A549 (cell line): ENCODE results near the gene DRD3. TPM values are rescaled to one million over a fixed set of nuclear protein-coding genes. Genes with fewer than 3 reads are reported as not detected.

Experiments used
- ATAC-seq, 2 experiments: fragments of 200-7000 bp in 1 of 2; fragments of >200 bp in 1 of 2; cut with Nextera tagmentation in 1 of 2; cut with Tn5 transposase in 1 of 2; 3 replicates each; pipeline versions ENCODE4 v1.8.0 to v1.9.1; 2018 to 2020; ENCODE audit warnings: mild to moderate bottlenecking in 1 of 2, moderate library complexity in 1 of 2
- CTCF ChIA-PET: fragments of 300-600 bp; sonication (Branson Sonifier 250); formaldehyde crosslinking; extraction: SDS; loops from one replicate; lab custom pipeline; 2021; ENCODE audit warnings: antibody characterized with exemption, inconsistent platforms; lab: Yijun Ruan, JAX
- POLR2A ChIA-PET: fragments of 350-600 bp; formaldehyde crosslinking; extraction: SDS; loops from one replicate; lab custom pipeline; 2021; ENCODE audit warnings: antibody characterized with exemption, inconsistent platforms; lab: Yijun Ruan, JAX
- DNase-seq, 2 experiments: peaks; one replicate each; pipeline versions ENCODE4 v3.0.0 to v3.0.0-alpha.2; 2011 to 2016; ENCODE audit warnings: low read depth in 1 of 2, low spot score in 1 of 2
- FAIRE-seq: peaks from 2 replicates; lab custom pipeline; 2011; peaks lifted over from hg19 to GRCh38; lab: Jason Lieb, UNC
- H3K27ac ChIP-seq, 2 experiments: fragments of >200 bp; sonication (Bioruptor Twin); formaldehyde crosslinking; 3 replicates each; pipeline ENCODE4 v1.5.1; 2016 to 2017
- H3K4me1 ChIP-seq: fragments of >200 bp; sonication (Bioruptor Twin); formaldehyde crosslinking; 3 replicates; pipeline ENCODE4 v1.6.1; 2016
- H3K4me2 ChIP-seq: fragments of >200 bp; sonication (Bioruptor Twin); formaldehyde crosslinking; 3 replicates; pipeline ENCODE4 v1.6.1; 2016
- H3K4me3 ChIP-seq: fragments of >200 bp; sonication (Bioruptor Twin); formaldehyde crosslinking; 3 replicates; pipeline ENCODE4 v1.5.1; 2016
- H3K9me3 ChIP-seq: fragments of >200 bp; sonication (Bioruptor Twin); formaldehyde crosslinking; 3 replicates; pipeline ENCODE4 v1.6.1; 2016
- ATOH8 ChIP-seq: fragments of 250-450 bp; sonication (Bioruptor Pico); IDR thresholded peaks from 2 replicates; pipeline ENCODE4 v1.5.0; 2020; ENCODE audit warnings: low read depth, mild to moderate bottlenecking, moderate library complexity
- BHLHE40 ChIP-seq: IDR thresholded peaks from 2 replicates; pipeline ENCODE4 v1.6.1; 2012; ENCODE audit warnings: low read depth, low read length, inconsistent platforms
- CBX2 ChIP-seq: fragments of 200-600 bp; sonication (generic); IDR thresholded peaks from 2 replicates; pipeline ENCODE4 v1.6.1; 2016; ENCODE audit warnings: low read depth, mild to moderate bottlenecking, borderline replicate concordance
- CEBPB ChIP-seq, 2 experiments: fragments of >200 bp in 1 of 2; sonication (Bioruptor Twin) in 1 of 2; formaldehyde crosslinking in 1 of 2; IDR thresholded peaks; 2 replicates each; pipeline ENCODE4 v1.6.1; 2012 to 2016
- CHD2 ChIP-seq: fragments of 150-350 bp; IDR thresholded peaks from 2 replicates; pipeline ENCODE4 v1.6.1; 2014; ENCODE audit warnings: low read length; ENCODE audit not compliant: partially characterized antibody
- CTCF ChIP-seq: fragments of >200 bp; sonication (Bioruptor Twin); formaldehyde crosslinking; IDR thresholded peaks from 3 replicates; pipeline ENCODE4 v1.5.1; 2016
- E2F6 ChIP-seq: IDR thresholded peaks from 2 replicates; pipeline ENCODE4 v1.6.1; 2012; ENCODE audit warnings: low read depth, borderline replicate concordance
- EHMT2 ChIP-seq: fragments of 200-600 bp; sonication (generic); IDR thresholded peaks from 2 replicates; pipeline ENCODE4 v1.6.1; 2016; ENCODE audit warnings: antibody characterized with exemption, low read depth, mild to moderate bottlenecking, moderate library complexity
- EP300 ChIP-seq, 2 experiments: fragments of >200 bp; sonication (Bioruptor Twin); formaldehyde crosslinking; IDR thresholded peaks; 2 replicates in 1 of 2; 3 replicates in 1 of 2; pipeline ENCODE4 v1.6.1; 2016 to 2017
- FOSL2 ChIP-seq, 2 experiments: fragments of 450-650 bp in 1 of 2; fragments of >200 bp in 1 of 2; sonication (Bioruptor Twin) in 1 of 2; formaldehyde crosslinking; IDR thresholded peaks; 2 replicates each; pipeline versions ENCODE4 v1.5.0 to v1.6.1; 2016 to 2020; ENCODE audit warnings: mild to moderate bottlenecking in 1 of 2, moderate library complexity in 1 of 2
- GATA3 ChIP-seq: IDR thresholded peaks from 2 replicates; pipeline ENCODE4 v1.6.1; 2012; ENCODE audit warnings: borderline replicate concordance
- HES2 ChIP-seq: fragments of >200 bp; sonication (Bioruptor Twin); formaldehyde crosslinking; IDR thresholded peaks from 2 replicates; pipeline ENCODE4 v1.6.1; 2016
- HEYL ChIP-seq: fragments of 250-450 bp; sonication (Bioruptor Pico); IDR thresholded peaks from 2 replicates; pipeline ENCODE4 v1.8.0; 2021; ENCODE audit warnings: mild to moderate bottlenecking, moderate library complexity
- JUN ChIP-seq, 2 experiments: fragments of >200 bp; sonication (Bioruptor Twin); formaldehyde crosslinking; IDR thresholded peaks; 2 replicates in 1 of 2; 3 replicates in 1 of 2; pipeline ENCODE4 v1.6.1; 2016 to 2017
- KDM1A ChIP-seq: fragments of 200-600 bp; sonication (generic); IDR thresholded peaks from 2 replicates; pipeline ENCODE4 v1.6.1; 2016; ENCODE audit warnings: low read depth, mild to moderate bottlenecking
- KDM5A ChIP-seq: fragments of 200-600 bp; sonication (generic); IDR thresholded peaks from 2 replicates; pipeline ENCODE4 v1.6.1; 2016; ENCODE audit warnings: antibody characterized with exemption, mild to moderate bottlenecking
- MAFK ChIP-seq: fragments of 450-650 bp; IDR thresholded peaks from 2 replicates; pipeline ENCODE4 v1.6.1; 2014; ENCODE audit not compliant: partially characterized antibody
- NPAS2 ChIP-seq: fragments of 250-450 bp; sonication (Bioruptor Pico); IDR thresholded peaks from 2 replicates; pipeline ENCODE4 v1.8.0; 2022; ENCODE audit warnings: mild to moderate bottlenecking, moderate library complexity, borderline replicate concordance
- PBX3 ChIP-seq: IDR thresholded peaks from 2 replicates; pipeline ENCODE4 v1.6.1; 2012
- PHF8 ChIP-seq: fragments of 200-600 bp; sonication (generic); IDR thresholded peaks from 2 replicates; pipeline ENCODE4 v1.6.1; 2016; ENCODE audit warnings: low read depth, mild to moderate bottlenecking, antibody characterized with exemption, moderate library complexity, borderline replicate concordance
- POLR2AphosphoS2 ChIP-seq: conservative IDR thresholded peaks from 2 replicates; pipeline ENCODE4 v1.6.1; 2012; ENCODE audit warnings: low read length, improper control_type of control experiment, inconsistent platforms
- RAD21 ChIP-seq, 2 experiments: fragments of >200 bp in 1 of 2; sonication (Bioruptor Twin) in 1 of 2; formaldehyde crosslinking in 1 of 2; IDR thresholded peaks in 1 of 2; conservative IDR thresholded peaks in 1 of 2; 2 replicates in 1 of 2; 3 replicates in 1 of 2; pipeline ENCODE4 v1.6.1; 2012 to 2018; ENCODE audit warnings: inconsistent platforms in 1 of 2
- SMC3 ChIP-seq: fragments of >200 bp; sonication (Bioruptor Twin); formaldehyde crosslinking; IDR thresholded peaks from 3 replicates; pipeline ENCODE4 v1.6.1; 2018; ENCODE audit warnings: inconsistent platforms
- TFCP2L1 ChIP-seq: fragments of 250-450 bp; sonication (Bioruptor Pico); IDR thresholded peaks from 2 replicates; pipeline ENCODE4 v1.5.0; 2021; ENCODE audit warnings: mild to moderate bottlenecking
- ZC3H11A ChIP-seq: fragments of 450-650 bp; IDR thresholded peaks from 2 replicates; pipeline ENCODE4 v1.6.1; 2014; ENCODE audit warnings: antibody characterized with exemption, mild to moderate bottlenecking
- ZNF302 ChIP-seq: fragments of 250-450 bp; sonication (Bioruptor Pico); IDR thresholded peaks from 2 replicates; pipeline ENCODE4 v1.9.0; 2021; ENCODE audit warnings: inconsistent platforms, mild to moderate bottlenecking, moderate library complexity
- ZSCAN20 ChIP-seq: fragments of 250-450 bp; sonication (Bioruptor Pico); IDR thresholded peaks from 2 replicates; pipeline ENCODE4 v1.8.0; 2022; ENCODE audit warnings: mild to moderate bottlenecking, moderate library complexity
- WGBS: methylation state at CpG from one replicate; pipeline ENCODE4 v1.1.6; 2017; ENCODE audit errors: missing lambda C conversion rate; 5-methylcytosine and 5-hydroxymethylcytosine counted together
- polyA plus RNA-seq, 4 experiments: library from polyadenylated mRNA; depleted of rRNA in 3 of 4; stranded (reverse); fragments of >200 nt; fragmentation: RNase III in 1 of 4; extraction: RNeasy Plus Mini Kit Qiagen cat#74134 plus additional on column Dnase treatment in 1 of 4; gene quantifications; 2 replicates in 3 of 4; 3 replicates in 1 of 4; pipeline ENCODE4 v1.2.3, GENCODE V29; 2011 to 2017

The DRD3 gene
- polyA plus RNA-seq, 2 of the 4 experiments (the other 2 are of a cell fraction), result not detected

GRCh38 chr3:114147251-114147650, 31.6 kb downstream of the DRD3 start:
- POLR2A ChIA-PET, result no interaction called here
- Histone ChIP-seq H3K4me1 (no peaks in the 10 kb centered on the region), H3K4me2 (no peak overlapping the region), H3K9me3 (no peaks in the 10 kb centered on the region), H3K27ac (no peak overlapping the region)
- peak; percentile 48 to 72; a peak in 4 of 6 replicates for ATAC-seq
- peak in 1 of 2 experiments; percentile 8 for DNase-seq
- TF ChIP-seq POLR2AphosphoS2, result no peak
- TF ChIP-seq KDM5A, result no peak
- no peak for TF ChIP-seq FOSL2 (IDR thresholded peaks at IDR 0.05)
- TF ChIP-seq FOSL2 (CRISPR knock-in tag; IDR thresholded peaks at IDR 0.05), result no peak
- TF ChIP-seq EP300 (IDR thresholded peaks at IDR 0.05), result no peak
- no peak for TF ChIP-seq NPAS2 (CRISPR knock-in tag)
- no peak for TF ChIP-seq TFCP2L1 (CRISPR knock-in tag)
- no peak for TF ChIP-seq CHD2
- TF ChIP-seq ZC3H11A, result no peak
- no peak for TF ChIP-seq MAFK
- TF ChIP-seq, all 56 proteins: peak for 0
- FAIRE-seq, result no peak
- H3K4me3 ChIP-seq, result no peak overlapping the region
- CTCF ChIA-PET, result interaction anchor here (0.7 to 0.9 kb wide), 2 partner anchors 32 to 302 kb away, joined by 3 to 4 read pairs; no protein-coding TSS in a partner anchor
- 45% methylated on average over 9 of the region's 9 CpGs for WGBS

GRCh38 chr3:114144909-114145688, 33.8 kb downstream of the DRD3 start:
- no peak overlapping the region for H3K4me2 ChIP-seq
- H3K9me3 ChIP-seq, result no peaks in the 10 kb centered on the region
- TF ChIP-seq HEYL (CRISPR knock-in tag) (no peak), JUN (IDR thresholded peaks at IDR 0.05) (no peak), PBX3 (no peak), ZNF302 (CRISPR knock-in tag) (no peak), RAD21 (conservative IDR thresholded peaks at IDR 0.05 in 1 of 2, IDR thresholded peaks at IDR 0.05 in 1 of 2) (no peak), CBX2 (no peak), EP300 (IDR thresholded peaks at IDR 0.05) (no peak), PHF8 (no peak), EHMT2 (no peak), GATA3 (no peak), BHLHE40 (no peak), CTCF (no peak), HES2 (no peak), ZSCAN20 (no peak), CEBPB (IDR thresholded peaks at IDR 0.05) (no peak), E2F6 (no peak), KDM1A (no peak), SMC3 (no peak), CHD2 (no peak), ATOH8 (no peak)
- H3K4me3 ChIP-seq, result no peak overlapping the region
- no peaks in the 10 kb centered on the region for H3K4me1 ChIP-seq
- DNase-seq (peak in 1 of 2 experiments; percentile 5), ATAC-seq (peak; percentile 43 to 59; a peak in 2 of 6 replicates), FAIRE-seq (no peak)
- 64% methylated on average over 7 of the region's 7 CpGs for WGBS
- ChIA-PET POLR2A (no interaction called here), CTCF (no interaction called here)
- H3K27ac ChIP-seq, result no peak overlapping the region
